HepG2 (cell line): Measurements from ENCODE around the gene TTC28.
"Not testable (repeated sequence)": the region's sequence is repeated elsewhere in the genome, so short reads cannot be mapped to it uniquely, and the experiment has no call there.

Source experiments
- CEBPB ChIP-seq: IDR thresholded peaks from 2 replicates; pipeline ENCODE4 v1.6.1; 2011; ENCODE audit warnings: low read depth, low read length, improper control_type of control experiment, borderline replicate concordance
- CTCF ChIP-seq: sonication (generic); formaldehyde crosslinking; IDR thresholded peaks from 2 replicates; pipeline ENCODE4 v1.5.0; 2020; ENCODE audit warnings: mild to moderate bottlenecking, missing genetic modification reagents, moderate library complexity
- FOXA1 ChIP-seq, 2 experiments: fragments of 450-650 bp in 1 of 2; sonication (generic) in 1 of 2; formaldehyde crosslinking in 1 of 2; IDR thresholded peaks; 2 replicates each; pipeline versions ENCODE4 v1.4.0 to v1.6.1; 2016 to 2020; ENCODE audit warnings: missing genetic modification reagents in 1 of 2
- MXI1 ChIP-seq: IDR thresholded peaks from 3 replicates; pipeline ENCODE4 v1.6.1; 2012; ENCODE audit warnings: low read depth, low read length, inconsistent platforms, borderline replicate concordance
- NFIC ChIP-seq: IDR thresholded peaks from 2 replicates; pipeline ENCODE4 v1.6.1; 2012; ENCODE audit warnings: mild to moderate bottlenecking, low read length, inconsistent platforms
- POLR2AphosphoS5 ChIP-seq: IDR thresholded peaks from 2 replicates; pipeline ENCODE4 v1.6.1; 2012; ENCODE audit warnings: low read depth, low read length
- POLR2G ChIP-seq: fragments of 200-400 bp; formaldehyde crosslinking; IDR thresholded peaks from 2 replicates; pipeline ENCODE4 v1.6.1; 2018; ENCODE audit warnings: mild to moderate bottlenecking, low read depth, low read length, moderate library complexity
- SALL2 ChIP-seq: sonication (generic); formaldehyde crosslinking; IDR thresholded peaks from 2 replicates; pipeline ENCODE4 v1.8.1; 2023; ENCODE audit warnings: mild to moderate bottlenecking, missing genetic modification reagents, inconsistent platforms
- SRSF1 ChIP-seq: fragments of 200-400 bp; formaldehyde crosslinking; optimal IDR thresholded peaks from 2 replicates; pipeline ENCODE3; 2017; ENCODE audit warnings: mild to moderate bottlenecking, low read depth, low read length, moderate library complexity
- TBL1XR1 ChIP-seq: fragments of 150-350 bp; IDR thresholded peaks from 2 replicates; pipeline ENCODE4 v1.6.1; 2014; ENCODE audit warnings: borderline replicate concordance, low read length; ENCODE audit not compliant: partially characterized antibody
- ZNF780A ChIP-seq: sonication (generic); formaldehyde crosslinking; IDR thresholded peaks from 2 replicates; pipeline ENCODE4 v1.8.0; 2022; ENCODE audit warnings: mild to moderate bottlenecking, missing genetic modification reagents, moderate library complexity
- TF ChIP-seq, protein P1 (sequence below): IDR thresholded peaks from 2 replicates; pipeline ENCODE4 v1.6.1; 2016; ENCODE audit warnings: missing compliant biosample characterization, missing genetic modification reagents, borderline replicate concordance
- TF ChIP-seq, protein P2 (sequence below): sonication (generic); formaldehyde crosslinking; IDR thresholded peaks from 2 replicates; pipeline ENCODE4 v1.4.0; 2020; ENCODE audit warnings: missing genetic modification reagents

DNA sequence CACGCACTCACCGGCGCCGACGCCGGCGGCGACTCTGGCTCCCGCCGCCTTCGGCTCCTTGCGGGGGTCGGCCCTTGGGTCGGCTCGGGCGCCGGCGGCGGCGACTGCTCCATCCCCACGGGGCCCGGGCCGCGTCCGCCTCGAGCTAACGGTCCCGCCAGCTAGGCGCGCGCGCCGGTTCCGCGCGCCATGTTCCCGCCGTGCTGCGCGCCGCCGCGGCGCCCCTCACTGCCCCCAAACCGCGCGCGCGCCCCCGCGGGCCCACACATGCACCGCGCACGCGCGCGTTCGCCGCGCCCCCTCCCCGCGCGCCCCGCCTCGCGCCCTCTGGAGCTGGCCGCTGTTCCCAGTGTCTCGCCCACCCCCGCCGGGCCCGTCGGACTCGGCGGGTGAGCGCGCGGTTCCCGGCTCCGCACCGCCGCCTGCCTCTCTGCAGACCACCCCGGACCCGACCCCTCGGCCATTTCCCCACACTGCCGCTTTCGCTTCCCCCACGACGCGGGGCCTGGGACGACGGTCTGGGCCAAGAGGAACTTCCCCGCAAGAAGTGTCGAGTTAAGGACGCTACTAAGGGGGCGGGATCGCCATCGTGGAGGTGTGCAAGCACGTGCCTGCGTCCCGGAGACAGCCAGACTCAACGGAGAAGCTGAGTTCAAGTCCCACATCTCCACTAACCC, at the start of gene TTC28:
- TF ChIP-seq, protein P1, sequence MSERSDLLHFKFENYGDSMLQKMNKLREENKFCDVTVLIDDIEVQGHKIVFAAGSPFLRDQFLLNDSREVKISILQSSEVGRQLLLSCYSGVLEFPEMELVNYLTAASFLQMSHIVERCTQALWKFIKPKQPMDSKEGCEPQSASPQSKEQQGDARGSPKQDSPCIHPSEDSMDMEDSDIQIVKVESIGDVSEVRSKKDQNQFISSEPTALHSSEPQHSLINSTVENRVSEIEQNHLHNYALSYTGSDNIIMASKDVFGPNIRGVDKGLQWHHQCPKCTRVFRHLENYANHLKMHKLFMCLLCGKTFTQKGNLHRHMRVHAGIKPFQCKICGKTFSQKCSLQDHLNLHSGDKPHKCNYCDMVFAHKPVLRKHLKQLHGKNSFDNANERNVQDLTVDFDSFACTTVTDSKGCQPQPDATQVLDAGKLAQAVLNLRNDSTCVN = 0 out of 2 replicates have a peak, but pooled peaks have one; percentile 23
- not testable (repeated sequence) for TF ChIP-seq TBL1XR1; NFIC; CEBPB; MXI1; FOXA1 (IDR thresholded peaks at IDR 0.05); POLR2AphosphoS5
- TF ChIP-seq, protein P2, sequence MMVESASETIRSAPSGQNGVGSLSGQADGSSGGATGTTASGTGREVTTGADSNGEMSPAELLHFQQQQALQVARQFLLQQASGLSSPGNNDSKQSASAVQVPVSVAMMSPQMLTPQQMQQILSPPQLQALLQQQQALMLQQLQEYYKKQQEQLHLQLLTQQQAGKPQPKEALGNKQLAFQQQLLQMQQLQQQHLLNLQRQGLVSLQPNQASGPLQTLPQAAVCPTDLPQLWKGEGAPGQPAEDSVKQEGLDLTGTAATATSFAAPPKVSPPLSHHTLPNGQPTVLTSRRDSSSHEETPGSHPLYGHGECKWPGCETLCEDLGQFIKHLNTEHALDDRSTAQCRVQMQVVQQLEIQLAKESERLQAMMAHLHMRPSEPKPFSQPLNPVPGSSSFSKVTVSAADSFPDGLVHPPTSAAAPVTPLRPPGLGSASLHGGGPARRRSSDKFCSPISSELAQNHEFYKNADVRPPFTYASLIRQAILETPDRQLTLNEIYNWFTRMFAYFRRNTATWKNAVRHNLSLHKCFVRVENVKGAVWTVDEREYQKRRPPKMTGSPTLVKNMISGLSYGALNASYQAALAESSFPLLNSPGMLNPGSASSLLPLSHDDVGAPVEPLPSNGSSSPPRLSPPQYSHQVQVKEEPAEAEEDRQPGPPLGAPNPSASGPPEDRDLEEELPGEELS (CRISPR knock-in tag) = not testable (repeated sequence)
- peak; percentile 72; the same call in 1 of the 2 replicates for TF ChIP-seq SALL2 (CRISPR knock-in tag)
- peak; percentile 99 for TF ChIP-seq SRSF1
- 0 out of 2 replicates have a peak, but pooled peaks have one; percentile 11 for TF ChIP-seq FOXA1 (CRISPR knock-in tag; IDR thresholded peaks at IDR 0.05)
- 0 out of 2 replicates have a peak, but pooled peaks have one; percentile 20 for TF ChIP-seq CTCF (CRISPR knock-in tag)
- 0 out of 2 replicates have a peak, but pooled peaks have one; percentile 66 for TF ChIP-seq ZNF780A (CRISPR knock-in tag)
- peak; percentile 58 for TF ChIP-seq POLR2G
